ENCODE data around the gene GPR183. TPM values are rescaled to one million over a fixed set of nuclear protein-coding genes. Genes with fewer than 3 reads are reported as not detected.

The GPR183 gene
- total RNA-seq, 1 donor from 2014 or later, result 0.71 TPM

GRCh38 chr13:99295488-99296252 lies 11.5 kb downstream of the GPR183 start:
- no peaks in the 10 kb centered on the region for H3K27me3 ChIP-seq (ENCODE audit: control insufficient read depth, insufficient read depth, low read length)
- no peak for TF ChIP-seq CTCF (IDR thresholded peaks at IDR 0.05; ENCODE audit: insufficient read depth, low read length, poor library complexity, severe bottlenecking)
- H3K4me3 ChIP-seq (ENCODE audit: low read depth, low read length), result no peak overlapping the region
- DNase-seq (ENCODE audit: low read depth), result no peak
- H3K36me3 ChIP-seq (ENCODE audit: control insufficient read depth, insufficient read depth, low read length), result no peaks in the 10 kb centered on the region

GRCh38 chr13:99294958-99295357 lies 12.2 kb downstream of the GPR183 start:
- TF ChIP-seq CTCF (IDR thresholded peaks at IDR 0.05; ENCODE audit: insufficient read depth, low read length, poor library complexity, severe bottlenecking), result no peak
- no peak overlapping the region for H3K4me3 ChIP-seq (ENCODE audit: low read depth, low read length)
- DNase-seq (ENCODE audit: low read depth), result no peak

GRCh38 chr13:99294198-99294597 lies 13.0 kb downstream of the GPR183 start:
- no peaks in the 10 kb centered on the region for H3K36me3 ChIP-seq (ENCODE audit: control insufficient read depth, insufficient read depth, low read length)
- TF ChIP-seq CTCF (IDR thresholded peaks at IDR 0.05; ENCODE audit: insufficient read depth, low read length, poor library complexity, severe bottlenecking), result no peak
- H3K27me3 ChIP-seq (ENCODE audit: control insufficient read depth, insufficient read depth, low read length), result no peaks in the 10 kb centered on the region
- no peak overlapping the region for H3K4me3 ChIP-seq (ENCODE audit: low read depth, low read length)
- no peak for DNase-seq (ENCODE audit: low read depth)

More at GRCh38 chr13:99294958-99295357, 12.2 kb downstream of the GPR183 start:
- no peaks in the 10 kb centered on the region for H3K27me3 ChIP-seq (ENCODE audit: control insufficient read depth, insufficient read depth, low read length)
- no peaks in the 10 kb centered on the region for H3K36me3 ChIP-seq (ENCODE audit: control insufficient read depth, insufficient read depth, low read length)

GRCh38 chr13:99293178-99293577 lies 14.0 kb downstream of the GPR183 start:
- no peaks in the 10 kb centered on the region for H3K27me3 ChIP-seq (ENCODE audit: control insufficient read depth, insufficient read depth, low read length)
- no peaks in the 10 kb centered on the region for H3K36me3 ChIP-seq (ENCODE audit: control insufficient read depth, insufficient read depth, low read length)
- no peak overlapping the region for H3K4me3 ChIP-seq (ENCODE audit: low read depth, low read length)
- no peak for DNase-seq (ENCODE audit: low read depth)
- no peak for TF ChIP-seq CTCF (IDR thresholded peaks at IDR 0.05; ENCODE audit: insufficient read depth, low read length, poor library complexity, severe bottlenecking)

GRCh38 chr13:99290894-99291293 lies 16.3 kb downstream of the GPR183 start:
- no peak for TF ChIP-seq CTCF (IDR thresholded peaks at IDR 0.05; ENCODE audit: insufficient read depth, low read length, poor library complexity, severe bottlenecking)
- H3K36me3 ChIP-seq (ENCODE audit: control insufficient read depth, insufficient read depth, low read length), result no peaks in the 10 kb centered on the region

More at GRCh38 chr13:99290894-99291293, 16.3 kb downstream of the GPR183 start:
- Histone ChIP-seq H3K27me3 (ENCODE audit: control insufficient read depth, insufficient read depth, low read length) (no peaks in the 10 kb centered on the region), H3K4me3 (ENCODE audit: low read depth, low read length) (no peak overlapping the region)
- no peak for DNase-seq (ENCODE audit: low read depth)

Measured in kidney epithelial cell (primary cell).